Hepatocyte (in vitro differentiated cells): ENCODE measurements around the gene NUDT22.
A peak's percentile ranks its signal among the peaks of the same experiment; 100 is the strongest.

Experiments used
- EZH2 ChIP-seq: fragments of 200-600 bp; sonication (generic); IDR thresholded peaks from 2 replicates; pipeline ENCODE4 v1.6.1; 2016; ENCODE audit warnings: antibody characterized with exemption, mild to moderate bottlenecking, borderline replicate concordance
- EZH2phosphoT487 ChIP-seq: fragments of 200-600 bp; sonication (generic); IDR thresholded peaks from one replicate; pipeline ENCODE4 v1.6.1; 2018; ENCODE audit warnings: antibody characterized with exemption, mild to moderate bottlenecking, low read depth, moderate library complexity; ENCODE audit not compliant: unreplicated experiment, severe bottlenecking
- TF ChIP-seq, protein P1 (sequence below): fragments of 200-600 bp; sonication (generic); IDR thresholded peaks from 2 replicates; pipeline ENCODE4 v1.5.1; 2016; ENCODE audit warnings: antibody characterized with exemption, mild to moderate bottlenecking; ENCODE audit not compliant: poor library complexity

DNA sequence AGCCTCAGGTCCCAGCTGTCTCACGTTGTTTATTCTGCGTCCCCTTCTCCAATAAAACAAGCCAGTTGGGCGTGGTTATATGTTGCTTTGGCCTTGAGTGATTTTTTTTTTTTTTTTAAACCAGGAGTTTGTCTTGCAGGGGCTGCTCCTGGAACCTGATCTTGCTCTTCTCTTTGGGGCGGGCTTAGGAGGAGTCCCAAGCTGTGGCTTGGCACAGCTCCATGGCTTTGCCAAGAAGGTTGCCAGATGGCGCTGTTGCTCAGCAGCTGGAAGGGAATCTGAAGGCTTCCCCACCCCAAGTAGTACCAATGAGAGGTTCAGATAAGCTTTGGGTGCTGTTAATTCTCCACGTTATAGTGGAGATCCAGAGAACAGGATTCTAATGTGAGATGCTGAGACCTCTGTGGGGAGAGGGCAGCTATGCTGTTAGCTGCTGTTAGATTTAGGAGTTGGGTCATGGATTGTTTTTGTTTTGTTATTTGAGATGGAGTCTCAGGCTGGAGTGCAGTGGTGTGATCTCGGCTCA lies 21.5 kb upstream of the NUDT22 start:
- TF ChIP-seq, protein P1, sequence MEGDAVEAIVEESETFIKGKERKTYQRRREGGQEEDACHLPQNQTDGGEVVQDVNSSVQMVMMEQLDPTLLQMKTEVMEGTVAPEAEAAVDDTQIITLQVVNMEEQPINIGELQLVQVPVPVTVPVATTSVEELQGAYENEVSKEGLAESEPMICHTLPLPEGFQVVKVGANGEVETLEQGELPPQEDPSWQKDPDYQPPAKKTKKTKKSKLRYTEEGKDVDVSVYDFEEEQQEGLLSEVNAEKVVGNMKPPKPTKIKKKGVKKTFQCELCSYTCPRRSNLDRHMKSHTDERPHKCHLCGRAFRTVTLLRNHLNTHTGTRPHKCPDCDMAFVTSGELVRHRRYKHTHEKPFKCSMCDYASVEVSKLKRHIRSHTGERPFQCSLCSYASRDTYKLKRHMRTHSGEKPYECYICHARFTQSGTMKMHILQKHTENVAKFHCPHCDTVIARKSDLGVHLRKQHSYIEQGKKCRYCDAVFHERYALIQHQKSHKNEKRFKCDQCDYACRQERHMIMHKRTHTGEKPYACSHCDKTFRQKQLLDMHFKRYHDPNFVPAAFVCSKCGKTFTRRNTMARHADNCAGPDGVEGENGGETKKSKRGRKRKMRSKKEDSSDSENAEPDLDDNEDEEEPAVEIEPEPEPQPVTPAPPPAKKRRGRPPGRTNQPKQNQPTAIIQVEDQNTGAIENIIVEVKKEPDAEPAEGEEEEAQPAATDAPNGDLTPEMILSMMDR = peak; percentile 66
- no peak for TF ChIP-seq EZH2
- TF ChIP-seq EZH2phosphoT487 = no peak
